Stimulated activated CD8-positive, alpha-beta memory T cell treated with anti-CD3 and anti-CD28 coated beads, Interleukin-7, amount 100 ng/mL, for 1 hour (primary cell): ENCODE results near the gene CYP4F2.
"Not testable (repeated sequence)": the region's sequence is repeated elsewhere in the genome, so short reads cannot be mapped to it uniquely, and the experiment has no call there.

Experiments used
- DNase-seq, 2 donors: peaks; one replicate each; pipeline ENCODE4 v3.0.0-alpha.2; 2020; ENCODE audit warnings: low read depth in 2 of 2

Gene CYP4F2

DNA sequence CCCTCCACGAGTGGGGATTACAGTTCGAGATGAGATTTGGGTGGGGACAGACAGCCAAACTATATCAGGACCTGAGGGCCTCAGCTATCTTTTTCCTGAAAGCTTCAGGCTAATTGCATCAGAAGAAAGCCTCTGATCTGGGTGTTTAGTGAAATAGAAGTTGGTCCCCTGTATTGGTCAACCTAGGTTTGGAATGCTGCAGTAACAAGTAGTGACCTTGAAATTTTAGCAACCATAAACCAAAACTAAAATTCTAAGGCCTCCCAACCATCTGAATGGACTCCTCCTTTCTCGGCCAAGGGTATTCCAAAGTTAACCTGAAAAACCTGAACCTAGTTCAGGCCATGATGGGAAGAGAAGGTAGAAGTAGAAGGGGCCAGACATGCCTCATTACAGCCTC is 47.5 kb downstream of the CYP4F2 start:
- no peak for DNase-seq

DNA sequence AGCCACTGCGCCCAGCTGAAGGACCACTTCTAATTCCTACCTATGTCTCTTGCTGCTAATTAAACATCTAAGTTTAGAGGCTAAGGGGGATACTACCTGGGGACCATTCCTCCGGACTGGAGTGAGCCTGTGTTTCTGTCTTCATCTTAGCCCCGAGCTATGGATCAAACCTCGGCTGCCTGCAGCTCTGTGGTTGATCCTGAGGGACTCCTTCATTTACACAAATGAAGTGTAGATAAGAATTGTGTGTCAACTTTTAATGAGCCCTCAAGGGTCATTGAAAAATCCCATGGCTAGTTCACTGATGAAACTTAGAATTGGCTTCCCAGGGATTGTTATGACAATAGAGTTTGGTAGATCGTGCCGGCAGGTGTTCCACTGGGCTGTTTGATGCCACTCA is 51.0 kb downstream of the CYP4F2 start:
- no peak for DNase-seq

DNA sequence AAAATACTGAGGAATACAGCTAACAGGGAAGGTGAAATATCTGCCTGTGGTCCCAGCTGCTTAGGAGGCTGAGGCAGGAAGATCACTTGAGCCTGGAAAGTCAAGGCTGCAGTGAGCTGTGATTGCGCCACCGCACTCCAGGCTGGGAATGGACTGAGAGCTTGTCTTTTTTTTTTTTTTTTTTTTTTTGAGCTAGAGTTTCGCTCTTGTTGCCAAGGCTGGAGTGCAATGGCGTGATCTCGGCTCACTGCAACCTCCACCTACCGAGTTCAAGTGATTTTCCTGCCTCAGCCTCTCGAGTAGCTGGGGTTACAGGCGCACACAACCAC is 54.0 kb downstream of the CYP4F2 start:
- DNase-seq, result not testable (repeated sequence)

DNA sequence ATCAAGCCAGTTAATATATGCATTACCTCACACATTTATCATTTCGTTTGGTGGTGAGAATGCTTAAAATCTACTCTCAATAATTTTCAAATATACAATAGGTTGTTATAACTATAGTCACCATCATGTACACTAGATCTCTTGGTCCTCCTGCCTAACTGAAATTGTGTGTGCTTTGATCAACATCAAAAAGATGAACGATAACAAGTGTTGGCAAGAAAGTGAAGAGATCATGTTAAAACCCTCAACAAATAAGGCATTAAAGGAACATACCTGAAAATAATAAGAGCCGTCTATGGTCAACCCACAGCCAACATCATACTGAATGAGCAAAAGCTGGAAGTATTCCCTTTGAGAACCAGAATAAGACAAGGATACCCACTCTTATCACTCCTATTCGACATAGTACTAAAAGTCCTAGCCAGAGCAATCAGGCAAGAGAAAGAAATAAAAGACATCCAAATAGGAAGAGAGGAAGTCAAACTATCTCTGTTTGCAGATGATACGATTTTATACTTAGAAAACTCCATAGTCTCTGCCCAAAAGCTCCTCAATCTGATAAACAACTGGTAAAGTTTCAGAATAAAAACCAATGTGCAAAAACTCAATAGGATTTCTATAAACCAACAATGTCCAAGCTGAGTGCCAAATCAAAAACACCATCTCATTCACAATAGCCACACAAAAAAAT is 54.5 kb downstream of the CYP4F2 start:
- DNase-seq, result no peak

DNA sequence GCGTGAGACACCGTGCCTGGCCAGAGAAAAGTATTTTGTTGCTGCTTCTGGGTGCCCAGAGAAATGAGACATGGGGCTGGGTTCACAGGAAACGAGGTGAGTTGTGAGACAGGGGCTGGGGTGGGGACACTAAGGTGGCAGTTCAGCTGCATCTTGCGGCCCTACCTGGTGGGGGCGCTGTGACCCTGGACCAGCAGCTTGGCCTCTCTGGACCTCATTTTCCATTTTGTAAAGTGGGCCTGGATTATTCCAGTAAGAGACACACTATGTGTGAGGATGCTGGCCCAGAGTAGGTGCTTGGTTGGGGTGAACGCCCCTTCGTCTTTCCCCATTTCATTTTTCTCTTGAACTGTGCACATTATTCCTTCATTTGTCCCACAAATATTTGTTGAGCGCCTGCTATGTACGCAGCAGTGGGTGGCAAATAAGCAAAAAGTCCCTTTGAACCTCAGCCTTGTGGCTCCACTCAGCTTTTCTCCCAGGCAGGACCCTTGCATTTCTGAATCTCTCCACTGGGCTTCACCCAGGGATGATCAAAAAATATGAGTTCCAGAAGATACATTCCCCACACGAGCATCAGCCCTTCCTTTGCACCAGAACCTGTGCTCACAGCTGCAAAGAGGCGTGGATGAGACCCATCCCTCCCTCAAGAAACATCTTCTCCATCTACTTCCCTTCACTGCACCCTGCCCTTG is 55.9 kb downstream of the CYP4F2 start:
- no peak for DNase-seq

DNA sequence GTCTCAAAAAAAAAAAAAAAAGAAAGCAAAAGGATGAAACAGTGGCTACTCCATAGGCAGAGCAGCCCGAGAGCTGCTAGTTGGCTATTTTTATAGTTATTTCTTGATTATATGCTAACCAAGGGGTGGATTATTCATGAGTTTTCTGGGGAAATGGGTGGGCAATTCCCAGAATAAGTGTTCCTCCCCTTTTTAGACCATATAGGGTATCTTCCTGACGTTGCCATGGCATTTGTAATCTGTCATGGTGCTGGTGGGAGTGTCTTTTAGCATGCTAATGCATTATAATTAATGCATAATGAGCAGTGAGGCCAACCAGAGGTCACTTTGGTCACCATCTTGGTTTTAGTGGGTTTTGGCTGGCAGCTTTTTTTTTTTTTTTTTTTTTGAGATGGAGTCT is 57.0 kb downstream of the CYP4F2 start:
- no peak for DNase-seq

DNA sequence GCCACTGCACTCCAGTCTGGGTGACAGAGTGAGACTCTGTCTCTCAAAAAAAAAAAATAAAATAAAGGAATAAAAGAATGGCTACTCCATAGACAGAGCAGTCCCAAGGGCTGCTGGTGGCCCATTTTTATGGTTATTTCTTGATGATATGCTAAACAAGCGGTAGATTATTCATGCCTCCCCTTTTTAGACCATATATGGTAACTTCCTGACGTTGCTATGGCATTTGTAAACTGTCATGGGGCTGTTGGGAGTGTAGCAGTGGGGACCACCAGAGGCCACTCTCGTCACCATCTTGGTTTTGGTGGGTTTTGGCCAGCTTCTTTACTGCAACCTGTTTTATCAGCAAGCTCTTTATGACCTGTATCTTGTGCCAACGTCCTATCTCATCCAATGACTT is 58.0 kb downstream of the CYP4F2 start:
- DNase-seq, result not testable (repeated sequence)

DNA sequence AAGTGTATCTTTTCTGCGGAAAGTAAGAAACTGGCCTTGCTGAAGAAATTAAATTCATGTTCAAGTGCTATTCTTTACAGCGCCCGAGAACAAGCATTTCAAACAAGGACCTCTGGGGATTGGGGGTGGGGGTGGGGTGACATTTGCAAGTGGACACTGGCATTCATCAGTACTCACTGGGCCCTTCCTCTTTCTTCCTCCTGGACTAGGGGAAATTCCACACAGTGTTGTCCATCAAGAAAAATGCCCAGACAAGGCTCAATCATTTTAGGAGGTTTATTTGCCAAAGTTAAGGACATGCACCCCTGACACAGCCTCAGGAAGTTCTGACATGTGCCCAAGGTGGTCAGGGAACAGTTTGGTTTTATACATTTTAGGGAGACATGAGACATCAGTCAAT is 59.5 kb downstream of the CYP4F2 start:
- no peak for DNase-seq

DNA sequence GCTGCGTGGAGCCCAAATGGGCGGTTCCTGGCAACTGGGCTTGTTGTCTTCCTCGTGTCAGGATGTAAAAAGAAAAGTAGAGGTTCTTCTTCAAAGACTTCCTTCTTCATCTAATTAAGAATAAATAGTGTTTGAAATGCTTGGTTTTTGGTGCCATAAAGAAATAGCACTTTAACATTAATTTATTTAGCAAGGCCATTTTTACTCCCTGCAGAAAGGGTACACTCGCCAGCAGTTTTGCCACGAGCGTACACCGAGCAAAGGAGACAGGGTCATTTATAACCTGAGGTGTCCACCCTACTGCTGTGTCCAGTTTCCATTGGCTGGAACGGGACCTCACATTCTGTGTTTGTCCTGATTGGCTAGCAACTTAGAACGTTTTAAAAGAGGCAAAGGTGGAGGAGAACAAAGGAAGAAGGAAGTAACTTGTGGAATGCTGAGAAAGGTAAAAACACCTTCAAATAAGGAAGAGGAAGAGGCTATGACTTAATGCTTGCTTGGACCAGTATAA is 60.6 kb downstream of the CYP4F2 start:
- DNase-seq, result no peak

DNA sequence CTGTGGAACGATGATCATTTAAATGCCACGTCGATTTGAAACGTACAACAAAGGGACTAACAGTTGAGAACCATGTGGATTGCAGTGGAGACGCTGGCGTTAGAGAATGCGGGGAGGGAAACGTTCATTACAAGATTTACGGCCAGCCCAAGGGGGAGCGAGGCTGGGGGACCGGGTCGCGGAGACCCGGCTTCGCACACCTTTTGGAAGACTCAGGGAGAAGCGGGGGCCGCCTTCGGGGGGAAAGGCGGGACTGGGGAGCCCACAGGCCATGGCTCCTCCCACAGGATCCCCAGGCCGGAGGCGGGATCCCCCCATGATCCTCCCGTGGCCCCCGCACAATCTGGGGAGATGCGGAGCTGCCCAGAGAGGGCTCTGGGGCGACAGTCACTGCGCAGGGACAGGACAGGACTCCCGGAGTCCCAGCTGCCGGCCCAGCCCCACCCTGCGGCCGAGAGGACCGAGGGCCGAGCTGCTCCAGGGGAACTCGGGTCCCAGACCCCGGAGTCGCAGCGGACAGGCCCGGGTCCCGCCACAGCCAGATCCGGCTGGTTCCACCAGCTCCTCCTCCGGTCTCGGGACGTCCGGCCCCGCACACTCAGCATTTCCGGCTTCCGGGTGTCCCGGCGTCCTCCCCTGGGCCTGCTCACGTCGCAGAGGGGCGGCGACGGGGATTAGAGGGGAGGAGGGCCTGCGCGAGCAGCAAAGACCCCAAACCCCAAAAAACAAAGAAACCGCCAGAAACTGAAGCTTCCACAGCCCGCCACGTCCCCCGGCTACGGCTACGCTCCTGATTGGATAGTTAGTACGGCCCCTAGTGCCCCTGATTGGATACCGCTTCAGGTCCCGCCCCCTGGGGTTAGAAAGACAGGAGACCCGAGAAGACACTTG is 61.3 kb downstream of the CYP4F2 start:
- peak; percentile 87 to 90 for DNase-seq

DNA sequence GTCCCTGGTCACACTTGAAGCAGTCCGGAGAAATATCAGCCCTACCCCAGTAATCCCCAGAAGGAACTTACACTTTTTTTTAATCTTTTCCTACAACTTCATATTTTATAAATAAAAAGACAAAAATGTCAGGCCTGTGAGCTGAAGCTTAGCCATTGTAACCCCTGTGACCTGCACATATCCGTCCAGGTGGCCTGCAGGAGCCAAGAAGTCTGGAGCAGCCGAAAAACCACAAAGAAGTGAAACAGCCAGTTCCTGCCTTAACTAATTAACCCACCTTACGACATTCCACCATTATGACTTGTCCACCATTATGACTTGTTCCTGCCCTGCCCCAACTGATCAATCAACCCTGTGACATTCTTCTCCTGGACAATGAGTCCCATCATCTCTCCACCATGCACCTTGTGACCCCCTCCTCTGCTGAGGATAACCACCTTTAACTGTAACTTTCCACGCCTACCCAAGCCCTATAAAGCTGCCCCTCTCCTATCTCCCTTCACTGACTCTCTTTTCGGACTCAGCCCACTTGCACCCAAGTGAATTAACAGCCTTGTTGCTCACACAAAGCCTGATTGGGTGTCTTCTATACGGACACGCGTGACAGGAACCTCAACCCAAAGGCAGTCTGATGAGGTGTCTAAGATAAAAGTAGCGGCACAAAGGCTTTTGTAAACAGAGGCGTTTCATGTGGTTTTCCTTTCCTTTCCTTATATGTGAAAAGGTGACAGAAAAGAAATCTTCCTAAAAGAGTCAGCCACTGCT is 62.1 kb downstream of the CYP4F2 start:
- peak; percentile 10 to 13 for DNase-seq

DNA sequence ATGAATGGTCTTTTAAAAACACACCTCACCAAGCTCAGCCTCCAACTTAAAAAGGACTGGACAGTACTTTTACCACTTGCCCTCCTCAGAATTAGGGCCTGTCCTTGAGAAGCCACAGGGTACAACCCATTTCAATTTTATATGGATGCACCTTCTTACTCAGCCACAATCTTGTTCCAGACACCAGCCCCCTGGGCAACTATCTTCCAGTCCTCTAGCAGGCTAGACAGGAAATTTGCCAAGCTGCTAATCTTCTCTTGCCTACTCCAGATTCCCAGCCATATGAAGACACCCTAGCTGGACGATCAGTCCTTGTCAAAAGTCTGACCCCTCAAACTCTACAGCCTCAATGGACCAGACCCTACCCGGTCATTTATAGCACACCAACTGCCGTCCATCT is 63.6 kb downstream of the CYP4F2 start:
- not testable (repeated sequence) for DNase-seq

DNA sequence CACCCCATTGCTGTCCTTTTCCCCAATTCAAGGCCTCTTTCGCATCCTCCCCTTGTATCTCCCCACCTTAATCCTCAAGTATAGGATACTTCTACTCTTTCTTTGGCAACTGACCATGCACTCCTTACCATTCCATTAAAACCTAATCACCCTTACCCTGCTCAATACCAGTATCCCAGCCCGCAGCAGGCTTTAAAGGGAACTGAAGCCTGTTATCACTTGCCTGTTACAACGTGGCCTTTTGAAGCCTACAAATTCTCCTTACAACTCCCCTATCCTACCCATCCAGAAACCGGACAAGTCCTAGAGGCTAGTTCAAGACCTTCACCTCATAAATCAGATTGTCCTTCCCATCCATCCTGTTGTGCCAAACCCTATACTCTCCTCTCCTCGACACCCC is 66.2 kb downstream of the CYP4F2 start:
- no peak for DNase-seq

DNA sequence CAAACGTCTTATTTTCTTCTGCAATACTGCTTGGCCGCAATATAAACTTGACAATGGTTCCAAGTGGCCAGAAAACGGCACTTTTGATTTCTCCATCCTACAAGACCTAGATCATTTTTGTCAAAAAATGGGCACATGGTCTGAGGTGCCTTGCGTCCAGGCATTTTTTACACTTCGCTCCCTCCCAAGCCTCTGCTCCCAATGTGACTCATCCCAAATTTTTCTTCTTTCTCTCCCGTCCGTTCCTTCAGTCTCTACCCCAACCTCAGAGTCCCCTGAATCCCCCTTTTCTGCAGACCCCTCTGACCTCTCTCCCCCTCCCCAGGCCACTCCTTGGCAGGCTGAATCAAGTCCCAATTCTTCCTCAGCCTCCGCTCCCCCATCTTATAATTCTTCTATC is 68.1 kb downstream of the CYP4F2 start:
- DNase-seq, result no peak

DNA sequence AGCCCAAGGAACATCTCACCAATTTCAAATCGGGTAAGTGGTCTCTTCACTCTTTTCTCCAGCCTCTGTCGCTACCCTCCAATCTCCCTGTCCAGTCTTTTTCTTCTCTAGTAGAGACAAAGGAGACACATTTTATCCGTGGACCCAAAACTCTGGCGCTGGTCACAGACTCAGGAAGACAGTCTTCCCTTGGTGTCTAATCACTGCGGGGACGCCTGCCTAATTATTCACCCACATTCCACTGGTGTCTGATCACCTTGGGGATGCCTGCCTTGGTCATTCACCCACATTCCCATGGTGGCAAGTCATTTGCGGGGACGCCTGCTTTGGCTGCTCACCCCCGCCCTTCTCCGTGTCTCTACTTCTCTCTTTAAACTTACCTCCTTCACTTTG is 68.6 kb downstream of the CYP4F2 start:
- DNase-seq, result no peak

DNA sequence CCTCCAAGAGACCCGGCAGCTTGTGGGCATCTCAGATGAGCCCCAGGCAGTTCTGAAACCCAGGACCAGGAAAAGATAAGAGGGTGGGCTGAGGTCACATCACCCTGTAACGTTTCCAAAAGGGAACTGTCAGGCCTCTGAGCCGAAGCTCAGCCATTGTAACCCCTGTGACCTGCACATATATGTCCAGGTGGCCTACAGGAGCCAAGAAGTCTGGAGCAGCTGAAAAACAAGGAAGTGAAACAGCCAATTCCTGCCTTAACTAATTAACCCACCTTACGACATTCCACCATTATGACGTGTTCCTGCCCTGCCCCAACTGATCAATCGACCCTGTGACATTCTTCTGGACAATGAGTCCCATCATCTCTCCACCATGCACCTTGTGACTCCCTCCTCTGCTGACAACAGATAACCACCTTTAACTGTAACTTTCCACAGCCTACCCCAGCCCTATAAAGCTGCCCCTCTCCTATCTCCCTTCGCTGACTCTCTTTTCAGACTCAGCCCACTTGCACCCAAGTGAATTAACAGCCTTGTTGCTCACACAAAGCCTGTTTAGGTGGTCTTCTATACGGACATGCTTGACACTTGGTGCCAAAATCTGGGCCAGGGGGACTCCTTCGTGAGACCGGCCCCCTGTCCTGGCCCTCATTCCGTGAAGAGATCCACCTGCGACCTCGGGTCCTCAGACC is 69.1 kb downstream of the CYP4F2 start:
- DNase-seq, result not testable (repeated sequence)

DNA sequence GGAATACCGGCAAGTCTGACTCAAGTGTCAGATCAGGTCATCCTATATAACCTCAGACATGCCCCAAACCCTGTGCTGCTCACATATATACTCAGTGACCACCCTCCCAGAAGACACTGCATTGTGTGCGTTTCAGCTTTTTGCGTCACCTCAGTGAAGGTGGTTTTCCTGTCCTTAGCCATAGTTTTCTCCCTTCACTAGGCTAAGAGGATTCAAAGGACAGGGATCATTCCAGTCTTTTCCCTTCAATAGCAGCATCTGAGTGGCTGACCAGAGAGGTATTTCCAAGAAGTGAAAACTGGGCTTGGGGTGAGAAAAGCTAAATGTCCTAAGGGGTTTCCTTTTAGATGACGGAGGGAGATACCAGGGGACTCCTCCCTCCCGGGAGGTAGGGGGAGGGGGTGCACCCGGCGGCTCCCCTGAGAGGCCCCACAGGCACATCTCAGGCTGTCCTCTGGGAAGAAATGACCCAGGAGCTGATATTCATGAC is 69.7 kb downstream of the CYP4F2 start:
- no peak for DNase-seq
